PC-3 (cell line): ENCODE data around the gene MLLT10. TPM values are rescaled to one million over a fixed set of nuclear protein-coding genes. Genes with fewer than 3 reads are reported as not detected.

Source experiments
- ATAC-seq: fragments of 200-7000 bp; cut with Tn5 transposase; 2 replicates; pipeline ENCODE4 v1.9.1; 2020; ENCODE audit warnings: mild to moderate bottlenecking, moderate library complexity
- BruUV-seq: library from RNA; stranded (reverse); fragments of 400-500 nt; replicated peaks from 2 replicates; lab custom pipeline; 2021; lab: Mats Ljungman, UMichigan
- CTCF ChIA-PET: fragments of 300-600 bp; sonication (Branson Sonifier 250); formaldehyde crosslinking; loops from one replicate; lab custom pipeline; 2022; ENCODE audit warnings: antibody characterized with exemption; lab: Charles Lee
- POLR2A ChIA-PET: fragments of 300-600 bp; sonication (Branson Sonifier 250); formaldehyde crosslinking; loops from one replicate; lab custom pipeline; 2022; ENCODE audit warnings: antibody characterized with exemption; ENCODE audit not compliant: unreplicated experiment; lab: Charles Lee
- DNase-seq: peaks from one replicate; pipeline ENCODE4 v3.0.0-alpha.2; 2015
- H2AFZ ChIP-seq: fragments of 300-600 bp; sonication (generic); 2 replicates; pipeline ENCODE4 v1.6.0; 2016; ENCODE audit warnings: antibody characterized with exemption, low read length
- H3F3A ChIP-seq: fragments of 300-600 bp; sonication (generic); one replicate; pipeline ENCODE4 v1.6.0; 2017; ENCODE audit warnings: antibody characterized with exemption, low read length, control low read depth, mild to moderate bottlenecking; ENCODE audit not compliant: unreplicated experiment
- H3K27ac ChIP-seq: fragments of 300-600 bp; sonication (generic); 2 replicates; pipeline ENCODE4 v1.5.1; 2016; ENCODE audit warnings: mild to moderate bottlenecking, low read length
- H3K27me3 ChIP-seq: fragments of 300-600 bp; sonication (generic); 2 replicates; pipeline ENCODE4 v1.6.1; 2016; ENCODE audit warnings: low read length, mixed read lengths
- H3K36me3 ChIP-seq: fragments of 300-600 bp; sonication (generic); 2 replicates; pipeline ENCODE4 v1.6.1; 2016; ENCODE audit warnings: low read depth, mixed run types, low read length, mixed read lengths
- H3K4me1 ChIP-seq: fragments of 300-600 bp; sonication (generic); 2 replicates; pipeline ENCODE4 v1.5.1; 2016; ENCODE audit warnings: low read length; ENCODE audit not compliant: insufficient read depth
- H3K4me2 ChIP-seq: fragments of 300-600 bp; sonication (generic); 2 replicates; pipeline ENCODE4 v1.6.0; 2016; ENCODE audit warnings: low read length
- H3K4me3 ChIP-seq: fragments of 300-600 bp; sonication (generic); 2 replicates; pipeline ENCODE4 v1.5.1; 2016; ENCODE audit warnings: mild to moderate bottlenecking, low read length, mixed read lengths
- H3K79me2 ChIP-seq: fragments of 300-600 bp; sonication (generic); 2 replicates; pipeline ENCODE4 v1.6.1; 2017; ENCODE audit warnings: low read length, mixed read lengths
- H3K9ac ChIP-seq: fragments of 300-600 bp; sonication (generic); 2 replicates; pipeline ENCODE4 v1.6.0; 2016; ENCODE audit warnings: mild to moderate bottlenecking, low read length
- H3K9me2 ChIP-seq: fragments of 300-600 bp; sonication (generic); replicated peaks from 2 replicates; pipeline ENCODE4 v1.6.1; 2016; ENCODE audit warnings: mixed run types, low read length, mixed read lengths
- H3K9me3 ChIP-seq: fragments of 300-600 bp; sonication (generic); 2 replicates; pipeline ENCODE4 v1.6.1; 2016; ENCODE audit warnings: low read length, mixed read lengths
- H4K20me1 ChIP-seq: fragments of 300-600 bp; sonication (generic); 2 replicates; pipeline ENCODE4 v1.6.1; 2016; ENCODE audit warnings: low read length, mixed read lengths
- EZH2 ChIP-seq: fragments of 300-600 bp; sonication (generic); IDR thresholded peaks from one replicate; pipeline ENCODE4 v1.6.1; 2017; ENCODE audit warnings: antibody characterized with exemption, mild to moderate bottlenecking, low read length; ENCODE audit not compliant: unreplicated experiment
- EZH2phosphoT487 ChIP-seq: fragments of 300-600 bp; sonication (generic); IDR thresholded peaks from 2 replicates; pipeline ENCODE4 v1.6.1; 2018; ENCODE audit warnings: mild to moderate bottlenecking, antibody characterized with exemption, low read length, borderline replicate concordance
- intact Hi-C: fragments of 100-400 bp; cut with micrococcal nuclease; formaldehyde crosslinking; loops from 2 replicates; pipeline ENCODE4 v1.9.0; 2023
- total RNA-seq: library from RNA; depleted of rRNA; stranded (reverse); fragments of >200 nt; gene quantifications from 2 replicates; pipeline ENCODE4 v1.2.3, GENCODE V29; 2014
- TF ChIP-seq, protein P1 (sequence below): fragments of 300-600 bp; sonication (generic); conservative IDR thresholded peaks from 2 replicates; pipeline ENCODE4 v1.5.1; 2017; ENCODE audit warnings: antibody characterized with exemption, low read depth, mild to moderate bottlenecking, low read length

MLLT10 gene
- total RNA-seq, 1 experiment from 2014 or later: 32.5 TPM

DNA sequence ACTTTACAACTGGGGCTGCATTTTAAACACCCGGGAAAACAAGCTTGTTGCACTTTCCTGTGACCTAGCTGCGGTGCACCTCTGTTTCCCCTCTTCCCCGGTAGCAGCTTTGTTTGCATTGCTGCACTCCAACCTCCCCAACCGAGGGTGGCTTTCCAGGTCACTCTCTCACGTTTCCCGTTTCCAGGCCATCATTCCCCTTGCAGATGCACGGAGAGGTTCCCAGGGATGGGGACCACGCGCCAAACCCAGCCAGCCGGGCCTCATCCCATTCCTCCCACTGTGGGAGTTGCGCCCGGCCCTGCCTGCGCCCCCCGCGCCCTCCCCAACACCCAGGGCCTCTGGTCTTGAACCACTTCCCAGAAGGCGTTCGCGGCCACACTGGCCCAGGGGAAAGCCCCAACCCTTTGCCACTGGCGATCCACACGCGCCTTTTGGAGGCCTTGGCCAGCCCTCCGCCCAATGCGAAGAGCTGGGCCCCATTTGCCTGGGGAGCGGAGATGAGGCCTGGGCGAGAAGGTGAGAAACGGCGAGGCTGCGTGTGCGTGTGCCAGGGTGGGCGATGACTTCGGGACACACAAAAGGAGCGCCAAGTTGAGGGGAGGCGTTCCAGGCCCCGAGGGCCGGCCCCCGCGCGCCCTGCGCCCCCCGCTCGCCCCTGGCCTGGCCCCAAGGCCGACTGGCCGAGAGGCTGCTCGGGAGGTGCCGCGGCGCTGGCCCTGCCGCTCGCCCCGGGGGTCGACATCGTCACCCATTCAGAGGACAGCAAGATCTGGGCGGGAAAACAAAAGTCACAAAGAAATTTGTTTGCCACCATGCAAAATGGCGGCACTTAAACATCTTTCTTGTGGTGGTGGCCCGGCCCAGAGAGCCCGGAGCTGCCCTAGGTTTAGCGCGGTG is 24.4 kb upstream of the MLLT10 start:
- ChIA-PET CTCF (no interaction called here), POLR2A (no interaction called here)
- TF ChIP-seq EZH2 (no peak), EZH2phosphoT487 (no peak)
- TF ChIP-seq, protein P1, sequence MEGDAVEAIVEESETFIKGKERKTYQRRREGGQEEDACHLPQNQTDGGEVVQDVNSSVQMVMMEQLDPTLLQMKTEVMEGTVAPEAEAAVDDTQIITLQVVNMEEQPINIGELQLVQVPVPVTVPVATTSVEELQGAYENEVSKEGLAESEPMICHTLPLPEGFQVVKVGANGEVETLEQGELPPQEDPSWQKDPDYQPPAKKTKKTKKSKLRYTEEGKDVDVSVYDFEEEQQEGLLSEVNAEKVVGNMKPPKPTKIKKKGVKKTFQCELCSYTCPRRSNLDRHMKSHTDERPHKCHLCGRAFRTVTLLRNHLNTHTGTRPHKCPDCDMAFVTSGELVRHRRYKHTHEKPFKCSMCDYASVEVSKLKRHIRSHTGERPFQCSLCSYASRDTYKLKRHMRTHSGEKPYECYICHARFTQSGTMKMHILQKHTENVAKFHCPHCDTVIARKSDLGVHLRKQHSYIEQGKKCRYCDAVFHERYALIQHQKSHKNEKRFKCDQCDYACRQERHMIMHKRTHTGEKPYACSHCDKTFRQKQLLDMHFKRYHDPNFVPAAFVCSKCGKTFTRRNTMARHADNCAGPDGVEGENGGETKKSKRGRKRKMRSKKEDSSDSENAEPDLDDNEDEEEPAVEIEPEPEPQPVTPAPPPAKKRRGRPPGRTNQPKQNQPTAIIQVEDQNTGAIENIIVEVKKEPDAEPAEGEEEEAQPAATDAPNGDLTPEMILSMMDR: no peak
- DNase-seq (no peak), ATAC-seq (no peak)
- Histone ChIP-seq H3K27ac (no peak overlapping the region), H2AFZ (no peak overlapping the region), H3K9me2 (no peaks in the 10 kb centered on the region), H3K4me2 (no peak overlapping the region), H3K36me3 (no peaks in the 10 kb centered on the region), H3K4me1 (no peaks in the 10 kb centered on the region), H3F3A (no peaks in the 10 kb centered on the region), H3K9ac (no peak overlapping the region), H4K20me1 (no peaks in the 10 kb centered on the region), H3K9me3 (no peaks in the 10 kb centered on the region), H3K79me2 (no peaks in the 10 kb centered on the region), H3K4me3 (no peak overlapping the region), H3K27me3 (no peaks in the 10 kb centered on the region)
- intact Hi-C loops: no loop called here
- no TSS peak for BruUV-seq

DNA sequence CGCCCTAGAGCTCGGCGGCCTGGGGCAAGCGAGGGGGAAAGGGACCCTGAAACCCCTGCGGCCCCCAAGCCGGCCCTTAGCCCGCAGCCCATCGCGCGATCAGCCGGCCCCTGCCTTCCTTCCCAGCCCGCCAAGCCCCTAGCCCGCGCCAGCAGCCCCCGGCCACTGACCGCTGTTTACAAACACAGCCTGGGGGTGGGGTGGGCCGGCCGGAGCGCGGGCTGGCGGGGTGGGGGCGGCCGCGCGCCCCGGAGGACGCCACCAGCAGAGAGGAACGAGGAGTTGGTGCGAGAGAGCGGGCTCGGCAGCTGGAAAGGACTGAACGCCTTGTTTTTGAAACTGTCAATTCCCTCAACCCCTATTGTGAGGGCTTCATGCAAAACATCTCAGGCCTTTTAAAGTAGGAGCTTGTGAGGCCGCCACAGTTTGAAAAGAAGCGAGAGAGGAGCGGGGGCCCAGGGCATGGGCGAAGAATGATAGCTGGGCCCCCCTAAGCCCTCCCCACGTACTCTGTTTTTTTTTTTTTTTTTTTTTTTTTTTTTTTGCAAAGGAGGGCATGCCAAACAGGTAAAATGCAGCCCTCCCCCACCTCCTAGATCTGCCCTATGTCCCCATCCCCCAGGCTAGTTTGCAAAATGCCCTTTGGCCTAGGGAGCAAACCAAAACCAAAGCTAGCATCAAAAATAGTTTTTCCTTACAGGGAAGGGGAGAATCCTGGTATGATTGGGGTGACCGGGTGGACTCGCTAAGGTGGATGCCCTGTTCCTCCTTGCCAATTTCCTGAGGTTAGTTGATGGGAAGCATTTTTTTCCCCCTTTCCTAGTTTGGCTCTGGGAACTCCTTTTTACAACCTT is 23.6 kb upstream of the MLLT10 start:
- Histone ChIP-seq H3F3A (no peaks in the 10 kb centered on the region), H3K27me3 (no peaks in the 10 kb centered on the region), H3K4me1 (peaks cover under 1% of the 10 kb centered on the region), H3K4me2 (no peak overlapping the region), H3K4me3 (no peak overlapping the region), H4K20me1 (no peaks in the 10 kb centered on the region), H3K79me2 (no peaks in the 10 kb centered on the region), H3K9me3 (no peaks in the 10 kb centered on the region), H3K27ac (no peak overlapping the region), H2AFZ (no peak overlapping the region), H3K9me2 (no peaks in the 10 kb centered on the region), H3K9ac (no peak overlapping the region), H3K36me3 (no peaks in the 10 kb centered on the region)
- intact Hi-C loops: no loop called here
- POLR2A ChIA-PET: no interaction called here
- CTCF ChIA-PET: no interaction called here
- ATAC-seq (no peak), DNase-seq (no peak)
- TF ChIP-seq EZH2phosphoT487 (no peak), EZH2 (no peak)
- TF ChIP-seq, protein P1: no peak
- BruUV-seq: no TSS peak
